ENCODE measurements around the gene MLLT10. TPM values are rescaled to one million over a fixed set of nuclear protein-coding genes. Genes with fewer than 3 reads are reported as not detected.

The MLLT10 gene
- 10 to 100 TPM; 10.6 to 24.7 (median 17.8) TPM for polyA plus RNA-seq

GRCh38 chr10:21533467-21534279 lies at the start of gene MLLT10:
Gene MLLT10, plus strand, starts transcription at chr10:21534232. Its CDS starts 413 bp downstream, at chr10:21534645.
- H3K27ac ChIP-seq (ENCODE audit: low read depth, low read length), result peak within 1 kb of the TSS; percentile 2
- WGBS, 3 donors, result 0 to 1% (median 1%) methylated on average over 35 to 73 of the region's 74 CpGs

DNA sequence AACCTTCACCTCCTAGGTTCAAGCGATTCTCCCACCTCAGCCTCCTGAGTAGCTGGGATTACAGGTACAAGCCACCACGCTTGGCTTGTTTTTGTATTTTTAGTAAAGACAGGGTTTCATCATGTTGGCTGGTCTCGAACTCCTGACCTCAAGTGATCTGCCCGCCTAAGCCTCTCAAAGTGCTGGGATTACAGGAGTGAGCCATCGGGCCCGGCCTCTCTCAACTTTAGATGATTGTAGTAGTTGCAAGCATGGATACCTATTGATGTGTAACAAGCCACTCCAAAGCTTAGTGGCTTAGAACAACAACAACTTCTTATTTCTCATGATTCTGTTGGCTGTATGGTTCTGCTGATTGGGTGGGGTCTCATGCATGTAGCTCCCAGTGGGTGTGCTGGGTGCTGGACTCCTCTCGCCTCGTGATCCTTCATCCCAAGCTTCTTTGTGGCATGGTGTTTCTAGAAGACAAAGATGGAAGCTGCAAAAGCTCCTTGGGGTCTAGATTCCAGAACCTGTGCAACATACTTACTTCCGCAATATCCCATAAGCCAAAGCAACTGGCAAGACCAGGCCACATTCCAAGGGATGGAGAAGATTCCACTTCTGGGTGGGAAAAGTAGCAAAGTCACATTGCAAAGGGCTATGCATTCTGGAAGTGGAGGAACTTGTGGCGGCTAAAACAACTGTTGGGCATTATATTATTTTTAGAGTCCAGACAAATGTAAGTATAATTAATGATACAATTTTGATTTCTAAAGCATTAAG lies 46.4 kb upstream of the MLLT10 start:
- 95 to 97% (median 96%) methylated on average over 10 of the region's 10 CpGs for WGBS, 3 donors
- H3K27ac ChIP-seq (ENCODE audit: low read depth, low read length), result no peak overlapping the region

- no peak overlapping the region for H3K27ac ChIP-seq (ENCODE audit: low read depth, low read length)
- WGBS, 3 donors, result 51 to 53% (median 51%) methylated on average over 6 of the region's 6 CpGs
Measured at GRCh38 chr10:21488246-21488956, 45.6 kb upstream of the MLLT10 start.

DNA sequence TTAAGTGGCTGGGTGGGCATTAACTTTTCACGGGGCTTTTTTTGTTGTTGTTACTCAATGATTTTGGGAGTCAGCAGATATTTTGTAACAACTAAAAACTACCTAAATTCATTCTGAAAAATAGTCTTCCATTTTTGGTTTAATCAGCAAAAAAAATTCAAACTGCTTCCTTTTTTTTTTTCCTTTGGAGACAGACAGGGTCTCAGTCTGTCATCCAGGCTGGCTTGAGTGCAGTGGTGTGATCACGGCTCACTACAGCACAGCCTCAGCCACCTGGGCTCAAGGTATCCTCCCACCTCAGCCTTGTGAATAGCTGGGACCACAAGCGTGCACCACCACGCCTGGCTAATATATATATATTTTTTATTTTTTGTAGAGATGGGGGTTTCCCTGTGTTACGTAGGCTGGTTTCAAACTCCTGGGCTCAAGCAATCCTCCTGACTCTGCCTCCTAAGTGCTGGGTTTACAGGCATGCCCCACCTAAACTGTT lies 45.0 kb upstream of the MLLT10 start:
- H3K27ac ChIP-seq (ENCODE audit: low read depth, low read length), result no peak overlapping the region
- WGBS, 3 donors, result 58 to 80% (median 67%) methylated on average over 5 of the region's 5 CpGs

- 96 to 97% (median 97%) methylated on average over 4 of the region's 4 CpGs for WGBS, 3 donors
- no peak overlapping the region for H3K27ac ChIP-seq (ENCODE audit: low read depth, low read length)
Measured at GRCh38 chr10:21490028-21490710, 43.9 kb upstream of the MLLT10 start.

- no peak overlapping the region for H3K27ac ChIP-seq (ENCODE audit: low read depth, low read length)
- 73 to 87% (median 82%) methylated on average over 2 of the region's 2 CpGs for WGBS, 3 donors
Measured at GRCh38 chr10:21490711-21491105, 43.3 kb upstream of the MLLT10 start.

- no peak overlapping the region for H3K27ac ChIP-seq (ENCODE audit: low read depth, low read length)
- WGBS, 3 donors, result 78 to 91% (median 82%) methylated on average over 3 of the region's 3 CpGs
Measured at GRCh38 chr10:21492421-21492820, 41.6 kb upstream of the MLLT10 start.

GRCh38 chr10:21493784-21494183 lies 40.2 kb upstream of the MLLT10 start:
- 38 to 78% (median 47%) methylated on average over 9 of the region's 9 CpGs for WGBS, 3 donors
- H3K27ac ChIP-seq (ENCODE audit: low read depth, low read length), result no peak overlapping the region

GRCh38 chr10:21494191-21495001 lies 39.6 kb upstream of the MLLT10 start:
- WGBS, 3 donors, result 7 to 19% (median 7%) methylated on average over 66 of the region's 66 CpGs
- peak overlapping the region; percentile 15 for H3K27ac ChIP-seq (ENCODE audit: low read depth, low read length)

- no peak overlapping the region for H3K27ac ChIP-seq (ENCODE audit: low read depth, low read length)
- WGBS, 3 donors, result 0 to 1% (median 0%) methylated on average over 42 of the region's 42 CpGs
Measured at GRCh38 chr10:21495002-21495751, 38.9 kb upstream of the MLLT10 start.

DNA sequence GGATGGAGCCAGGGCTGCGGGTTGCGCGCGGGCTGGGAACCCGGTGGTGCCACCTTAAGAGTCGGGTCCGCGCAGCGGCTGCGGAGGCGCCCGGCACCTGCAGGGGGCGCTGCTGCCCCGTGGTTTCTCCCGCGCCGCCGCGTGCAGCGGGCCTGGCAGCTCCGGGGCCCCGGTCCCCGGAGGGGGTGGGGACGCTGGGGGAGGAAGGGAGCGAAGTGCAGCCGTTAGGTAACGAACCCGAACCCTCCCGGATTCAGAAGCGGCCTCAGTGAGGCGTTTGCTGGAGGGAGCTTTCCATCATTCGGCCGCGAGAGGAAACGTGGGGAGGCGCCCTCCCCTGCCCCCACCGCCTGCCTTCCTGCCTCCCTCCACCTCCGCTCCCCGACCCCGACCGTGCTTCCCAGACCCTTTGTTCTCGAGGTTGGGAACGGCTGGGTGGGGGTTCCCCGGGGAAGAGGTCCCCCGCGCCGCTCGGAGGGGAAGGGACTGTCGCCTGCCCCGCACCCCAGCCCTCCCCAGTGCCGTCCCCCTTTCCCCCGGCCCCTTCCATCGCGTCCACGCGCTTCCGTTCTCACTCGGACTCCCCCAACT lies 38.2 kb upstream of the MLLT10 start:
- no peak overlapping the region for H3K27ac ChIP-seq (ENCODE audit: low read depth, low read length)
- WGBS, 3 donors, result 0 to 1% (median 0%) methylated on average over 48 to 57 of the region's 58 CpGs

GRCh38 chr10:21496343-21497176 lies 37.5 kb upstream of the MLLT10 start:
- WGBS, 3 donors, result 0 to 1% (median 0%) methylated on average over 54 to 72 of the region's 72 CpGs
- H3K27ac ChIP-seq (ENCODE audit: low read depth, low read length), result no peak overlapping the region

DNA sequence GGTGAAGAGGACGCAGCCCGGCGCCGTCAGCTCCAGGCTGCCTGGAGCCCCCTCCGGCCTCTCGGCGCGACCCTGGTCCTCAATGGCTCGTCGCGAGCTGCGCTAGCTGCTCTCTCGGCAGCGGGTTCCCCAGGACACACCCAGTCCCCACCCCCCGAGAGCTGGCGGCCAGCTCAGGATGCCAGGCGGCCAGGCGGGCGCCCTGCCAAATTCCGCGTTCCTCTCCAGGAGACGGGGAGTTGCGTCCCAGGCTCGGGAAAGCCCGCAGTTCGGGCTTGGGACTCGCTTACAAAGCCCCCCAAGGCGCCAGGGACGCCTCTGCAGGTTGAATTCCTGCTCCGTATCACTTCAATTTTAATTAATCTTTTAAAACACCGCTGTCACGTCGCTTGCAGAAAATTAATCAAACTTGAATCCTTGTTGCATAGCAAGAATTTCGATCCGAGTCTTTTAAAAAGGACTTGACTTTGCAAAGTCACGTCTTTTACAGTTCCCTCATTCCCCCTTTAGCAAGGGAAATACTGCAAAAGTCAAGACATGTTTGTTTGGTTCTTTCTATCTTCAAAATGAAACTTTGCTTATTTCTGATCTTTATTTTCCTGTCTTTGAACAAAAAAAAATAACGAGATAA lies 36.7 kb upstream of the MLLT10 start:
- H3K27ac ChIP-seq (ENCODE audit: low read depth, low read length), result no peak overlapping the region
- WGBS, 3 donors, result 1 to 2% (median 2%) methylated on average over 37 of the region's 37 CpGs

GRCh38 chr10:21498377-21498776 lies 35.7 kb upstream of the MLLT10 start:
- H3K27ac ChIP-seq (ENCODE audit: low read depth, low read length), result no peak overlapping the region
- 77 to 90% (median 86%) methylated on average over 2 of the region's 2 CpGs for WGBS, 3 donors

DNA sequence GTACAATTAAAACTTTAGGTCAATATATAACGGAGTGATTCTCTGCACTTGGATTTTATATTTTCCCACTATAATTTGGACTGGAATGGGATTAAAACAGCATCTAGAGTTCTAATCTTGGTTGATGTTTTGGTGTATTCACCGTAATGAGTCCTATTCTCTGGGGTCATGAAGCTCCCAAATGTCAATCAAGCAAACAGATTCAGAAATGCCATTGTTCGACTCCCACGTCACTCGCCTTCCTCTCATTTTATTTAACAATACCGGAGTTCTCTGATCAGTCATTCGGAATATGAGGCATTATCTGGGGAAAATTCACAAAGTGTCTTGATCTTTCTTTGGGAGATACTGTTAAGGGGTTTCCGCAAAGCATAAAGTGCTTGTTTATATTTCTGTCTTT lies 35.0 kb upstream of the MLLT10 start:
- WGBS, 3 donors, result 93 to 97% (median 95%) methylated on average over 8 of the region's 8 CpGs
- no peak overlapping the region for H3K27ac ChIP-seq (ENCODE audit: low read depth, low read length)

Measured in adipose tissue (tissue), 3 donors.